Endodermal cell (in vitro differentiated cells): ENCODE data around the gene SERPINH1. TPM values are rescaled to one million over a fixed set of nuclear protein-coding genes. Genes with fewer than 3 reads are reported as not detected.

Experiments used
- DNase-seq: peaks from one replicate; pipeline ENCODE4 v3.0.0-alpha.2; 2017
- H3K27ac ChIP-seq: 2 replicates; pipeline ENCODE4 v1.5.1; 2013; ENCODE audit warnings: mild to moderate bottlenecking, low read depth, low read length, moderate library complexity
- H3K27me3 ChIP-seq: 2 replicates; pipeline ENCODE4 v1.6.1; 2013; ENCODE audit warnings: mild to moderate bottlenecking, low read length, moderate library complexity; ENCODE audit not compliant: insufficient read depth, control insufficient read depth, poor library complexity, severe bottlenecking
- H3K36me3 ChIP-seq: 2 replicates; pipeline ENCODE4 v1.7.0; 2013; ENCODE audit warnings: mild to moderate bottlenecking, low read length, moderate library complexity; ENCODE audit not compliant: control insufficient read depth, insufficient read depth
- H3K4me1 ChIP-seq: one replicate; pipeline ENCODE4 v1.7.0; 2013; ENCODE audit warnings: low read length; ENCODE audit not compliant: control insufficient read depth, insufficient read depth
- H3K4me3 ChIP-seq: 2 replicates; pipeline ENCODE4 v1.5.1; 2013; ENCODE audit warnings: mild to moderate bottlenecking, low read length, moderate library complexity
- H3K9ac ChIP-seq: 2 replicates; pipeline ENCODE4 v1.6.1; 2013; ENCODE audit warnings: mild to moderate bottlenecking, low read length, moderate library complexity; ENCODE audit not compliant: poor library complexity, severe bottlenecking; ENCODE audit errors: extremely low read depth
- H3K9me3 ChIP-seq: 2 replicates; pipeline ENCODE4 v1.6.1; 2013; ENCODE audit warnings: mild to moderate bottlenecking, low read length, moderate library complexity; ENCODE audit not compliant: control insufficient read depth
- H3K27ac Mint-ChIP-seq: 2 replicates; pipeline ENCODE4 v1.8.0; 2020; ENCODE audit warnings: mixed read lengths
- H3K27me3 Mint-ChIP-seq: 2 replicates; pipeline ENCODE4 v1.8.0; 2021; ENCODE audit warnings: mild to moderate bottlenecking, mixed read lengths; ENCODE audit not compliant: insufficient read depth
- H3K36me3 Mint-ChIP-seq: 2 replicates; pipeline ENCODE4 v1.8.0; 2020; ENCODE audit warnings: low read depth, mixed read lengths
- H3K4me1 Mint-ChIP-seq: 2 replicates; pipeline ENCODE4 v1.8.0; 2020; ENCODE audit warnings: mixed read lengths
- H3K4me3 Mint-ChIP-seq: 2 replicates; pipeline ENCODE4 v1.8.0; 2020; ENCODE audit warnings: mild to moderate bottlenecking, moderate library complexity, mixed read lengths
- H3K9me3 Mint-ChIP-seq: 2 replicates; pipeline ENCODE4 v1.8.0; 2020; ENCODE audit warnings: mild to moderate bottlenecking, mixed read lengths
- WGBS, 2 experiments: methylation state at CpG; one replicate each; pipeline versions ENCODE4 v1.1.5 to v1.1.7; 2013; ENCODE audit warnings: missing lambda C conversion rate in 2 of 2, mixed read lengths in 1 of 2; ENCODE audit not compliant: insufficient coverage in 1 of 2, insufficient read length in 1 of 2; 5-methylcytosine and 5-hydroxymethylcytosine counted together
- total RNA-seq, 2 donors: library from RNA; stranded (reverse); fragmentation: NEBNext Ultra II Directional in 1 of 2; extraction: Animal tissue kit (Norgen Biotek cat#: 25700) in 1 of 2; gene quantifications; 2 replicates in 1 of 2; 3 replicates in 1 of 2; pipeline ENCODE4 v1.2.1, GENCODE V29; 2021
- TF ChIP-seq, protein P1 (sequence below): fragments of 200-600 bp; sonication (generic); conservative IDR thresholded peaks from 2 replicates; pipeline ENCODE4 v1.5.0; 2021; ENCODE audit warnings: antibody characterized with exemption, mild to moderate bottlenecking

The SERPINH1 gene
- total RNA-seq, 2 donors from 2014 or later = 414 to 454 TPM

DNA sequence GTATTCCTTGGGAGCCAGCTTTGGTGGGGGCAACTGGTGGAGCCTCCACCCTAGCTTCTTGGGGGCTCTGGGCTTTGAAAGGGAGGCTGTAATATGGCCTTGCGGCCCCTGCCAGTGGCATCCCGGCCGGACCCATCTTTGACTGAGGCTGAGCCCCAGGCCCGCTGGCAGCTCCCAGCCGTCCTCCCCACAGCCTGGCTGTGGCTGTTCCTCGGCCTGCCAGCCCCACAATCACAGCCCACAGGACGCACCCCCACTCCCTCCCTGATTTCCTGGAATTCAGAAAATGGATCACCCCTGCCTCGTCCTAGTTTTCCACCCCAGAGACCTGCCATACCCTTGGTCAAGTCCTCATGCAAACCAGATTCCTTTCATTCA lies 23.2 kb downstream of the SERPINH1 start:
- H3K9me3 ChIP-seq = no peaks in the 10 kb centered on the region
- TF ChIP-seq, protein P1, sequence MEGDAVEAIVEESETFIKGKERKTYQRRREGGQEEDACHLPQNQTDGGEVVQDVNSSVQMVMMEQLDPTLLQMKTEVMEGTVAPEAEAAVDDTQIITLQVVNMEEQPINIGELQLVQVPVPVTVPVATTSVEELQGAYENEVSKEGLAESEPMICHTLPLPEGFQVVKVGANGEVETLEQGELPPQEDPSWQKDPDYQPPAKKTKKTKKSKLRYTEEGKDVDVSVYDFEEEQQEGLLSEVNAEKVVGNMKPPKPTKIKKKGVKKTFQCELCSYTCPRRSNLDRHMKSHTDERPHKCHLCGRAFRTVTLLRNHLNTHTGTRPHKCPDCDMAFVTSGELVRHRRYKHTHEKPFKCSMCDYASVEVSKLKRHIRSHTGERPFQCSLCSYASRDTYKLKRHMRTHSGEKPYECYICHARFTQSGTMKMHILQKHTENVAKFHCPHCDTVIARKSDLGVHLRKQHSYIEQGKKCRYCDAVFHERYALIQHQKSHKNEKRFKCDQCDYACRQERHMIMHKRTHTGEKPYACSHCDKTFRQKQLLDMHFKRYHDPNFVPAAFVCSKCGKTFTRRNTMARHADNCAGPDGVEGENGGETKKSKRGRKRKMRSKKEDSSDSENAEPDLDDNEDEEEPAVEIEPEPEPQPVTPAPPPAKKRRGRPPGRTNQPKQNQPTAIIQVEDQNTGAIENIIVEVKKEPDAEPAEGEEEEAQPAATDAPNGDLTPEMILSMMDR = no peak
- Mint-ChIP-seq H3K27me3 (peaks cover 6% of the 10 kb centered on the region), H3K4me3 (no peak overlapping the region), H3K9me3 (no peaks in the 10 kb centered on the region), H3K4me1 (peaks cover 15% of the 10 kb centered on the region), H3K27ac (no peak overlapping the region), H3K36me3 (no peaks in the 10 kb centered on the region)
- no peak overlapping the region for H3K4me3 ChIP-seq
- peaks cover 7% of the 10 kb centered on the region for H3K4me1 ChIP-seq
- no peaks in the 10 kb centered on the region for H3K36me3 ChIP-seq
- DNase-seq = no peak
- no peaks in the 10 kb centered on the region for H3K27me3 ChIP-seq
- 97 to 98% methylated on average over 6 to 8 of the region's 8 CpGs for WGBS, 2 experiments
- no peak overlapping the region for H3K9ac ChIP-seq
- H3K27ac ChIP-seq = no peak overlapping the region

DNA sequence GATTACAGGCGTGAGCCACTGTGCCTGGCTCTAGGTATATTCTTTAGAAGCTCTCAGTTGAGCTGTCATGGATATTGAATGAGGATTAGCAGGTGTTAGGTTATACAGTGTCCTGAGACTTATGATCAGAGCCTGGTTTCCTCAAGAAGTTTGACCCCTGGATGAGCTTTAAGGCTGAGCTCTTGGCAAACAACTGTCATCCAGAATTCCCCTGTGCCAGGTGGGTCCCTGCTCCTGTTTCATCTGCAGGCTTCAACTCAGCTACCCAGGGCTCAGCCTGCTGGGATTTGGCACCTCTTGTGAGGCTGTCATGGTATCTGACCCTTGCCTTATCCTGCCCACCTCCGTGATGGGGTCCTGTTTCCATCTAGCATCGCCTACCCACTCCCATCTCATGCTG lies 24.3 kb downstream of the SERPINH1 start:
- Histone ChIP-seq H3K9me3 (no peaks in the 10 kb centered on the region), H3K27ac (no peak overlapping the region), H3K27me3 (no peaks in the 10 kb centered on the region), H3K4me3 (no peak overlapping the region), H3K36me3 (no peaks in the 10 kb centered on the region), H3K4me1 (peaks cover 7% of the 10 kb centered on the region), H3K9ac (no peak overlapping the region)
- H3K9me3 Mint-ChIP-seq = no peaks in the 10 kb centered on the region
- WGBS, 2 experiments = 89 to 100% methylated on average over 1 to 3 of the region's 3 CpGs
- no peaks in the 10 kb centered on the region for H3K36me3 Mint-ChIP-seq
- DNase-seq = no peak
- H3K4me1 Mint-ChIP-seq = peaks cover 15% of the 10 kb centered on the region
- peaks cover 4% of the 10 kb centered on the region for H3K27me3 Mint-ChIP-seq
- no peak overlapping the region for H3K27ac Mint-ChIP-seq
- H3K4me3 Mint-ChIP-seq = no peak overlapping the region
- TF ChIP-seq, protein P1 = no peak

DNA sequence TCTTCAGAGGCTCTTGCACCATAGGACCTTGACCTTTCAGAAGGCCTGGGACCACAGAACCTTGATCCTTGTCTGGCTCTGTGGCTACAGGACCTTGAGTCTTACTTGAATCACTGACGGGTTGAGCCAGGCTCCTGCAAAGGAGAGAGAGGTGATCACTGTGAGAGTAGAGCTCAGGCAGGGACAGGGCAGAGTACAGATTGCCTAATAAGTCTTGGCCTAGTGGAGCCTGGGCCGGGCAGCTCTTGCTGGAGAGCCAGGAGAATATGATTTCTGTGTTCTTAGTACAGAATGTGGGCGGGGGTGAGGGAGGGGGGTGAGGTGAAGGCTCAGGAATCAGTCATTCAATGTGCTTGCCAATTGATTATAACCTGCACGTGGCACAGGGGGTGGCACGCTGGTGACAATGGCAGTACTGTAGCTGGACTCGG lies 26.0 kb downstream of the SERPINH1 start:
- no peak for DNase-seq
- Histone ChIP-seq H3K27me3 (no peaks in the 10 kb centered on the region), H3K36me3 (no peaks in the 10 kb centered on the region), H3K9ac (no peak overlapping the region), H3K4me3 (no peak overlapping the region), H3K4me1 (peaks cover 7% of the 10 kb centered on the region), H3K27ac (no peak overlapping the region), H3K9me3 (no peaks in the 10 kb centered on the region)
- WGBS, 2 experiments = 90 to 93% methylated on average over 2 to 6 of the region's 6 CpGs
- H3K27me3 Mint-ChIP-seq = peaks cover 4% of the 10 kb centered on the region
- H3K4me3 Mint-ChIP-seq = no peak overlapping the region
- H3K36me3 Mint-ChIP-seq = no peaks in the 10 kb centered on the region
- H3K9me3 Mint-ChIP-seq = no peaks in the 10 kb centered on the region
- peaks cover 13% of the 10 kb centered on the region for H3K4me1 Mint-ChIP-seq
- H3K27ac Mint-ChIP-seq = no peak overlapping the region
- TF ChIP-seq, protein P1 = no peak
